AG09309 (cell line): ENCODE results near the gene TRPC4.

Experiments
- DNase-seq: peaks from one replicate; pipeline ENCODE4 v3.0.0-alpha.2; 2010; ENCODE audit warnings: low read depth
- H3K4me3 ChIP-seq: 2 replicates; pipeline ENCODE4 v1.5.1; 2011; ENCODE audit warnings: mild to moderate bottlenecking, low read depth, low read length, moderate library complexity; ENCODE audit not compliant: control insufficient read depth
- TF ChIP-seq, protein P1 (sequence below): IDR thresholded peaks from 2 replicates; pipeline ENCODE4 v1.5.1; 2011; ENCODE audit warnings: mild to moderate bottlenecking, low read depth, low read length, inconsistent platforms; ENCODE audit not compliant: insufficient read depth, control insufficient read depth; ENCODE audit errors: missing control alignments

TRPC4 gene

GRCh38 chr13:37752146-37752545 is 117.4 kb downstream of the TRPC4 start:
- H3K4me3 ChIP-seq: no peak overlapping the region
- TF ChIP-seq, protein P1, sequence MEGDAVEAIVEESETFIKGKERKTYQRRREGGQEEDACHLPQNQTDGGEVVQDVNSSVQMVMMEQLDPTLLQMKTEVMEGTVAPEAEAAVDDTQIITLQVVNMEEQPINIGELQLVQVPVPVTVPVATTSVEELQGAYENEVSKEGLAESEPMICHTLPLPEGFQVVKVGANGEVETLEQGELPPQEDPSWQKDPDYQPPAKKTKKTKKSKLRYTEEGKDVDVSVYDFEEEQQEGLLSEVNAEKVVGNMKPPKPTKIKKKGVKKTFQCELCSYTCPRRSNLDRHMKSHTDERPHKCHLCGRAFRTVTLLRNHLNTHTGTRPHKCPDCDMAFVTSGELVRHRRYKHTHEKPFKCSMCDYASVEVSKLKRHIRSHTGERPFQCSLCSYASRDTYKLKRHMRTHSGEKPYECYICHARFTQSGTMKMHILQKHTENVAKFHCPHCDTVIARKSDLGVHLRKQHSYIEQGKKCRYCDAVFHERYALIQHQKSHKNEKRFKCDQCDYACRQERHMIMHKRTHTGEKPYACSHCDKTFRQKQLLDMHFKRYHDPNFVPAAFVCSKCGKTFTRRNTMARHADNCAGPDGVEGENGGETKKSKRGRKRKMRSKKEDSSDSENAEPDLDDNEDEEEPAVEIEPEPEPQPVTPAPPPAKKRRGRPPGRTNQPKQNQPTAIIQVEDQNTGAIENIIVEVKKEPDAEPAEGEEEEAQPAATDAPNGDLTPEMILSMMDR: no peak

DNA sequence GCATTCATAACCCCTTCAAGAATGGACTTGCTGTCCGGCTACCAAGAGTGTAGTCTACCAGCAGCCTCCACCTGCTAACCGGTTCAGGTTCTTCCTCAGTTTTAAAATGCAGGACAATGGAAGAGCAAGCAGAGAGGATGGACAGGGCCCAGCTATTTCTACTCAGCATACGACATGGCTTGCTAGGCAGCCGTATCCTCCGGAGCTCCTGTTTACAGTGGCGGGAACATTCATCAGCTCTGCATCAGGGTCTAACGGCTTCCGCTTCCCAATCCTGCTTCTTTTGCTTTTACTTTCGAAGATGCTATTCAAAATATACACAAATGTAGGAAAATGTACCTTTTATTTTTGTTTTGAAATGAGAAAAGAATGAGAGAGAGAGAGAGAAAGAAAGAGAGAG is 118.5 kb downstream of the TRPC4 start:
- TF ChIP-seq, protein P1: no peak
- no peak for DNase-seq
- H3K4me3 ChIP-seq: no peak overlapping the region

More at GRCh38 chr13:37752146-37752545, 117.4 kb downstream of the TRPC4 start:
- no peak for DNase-seq

- DNase-seq: no peak
- TF ChIP-seq, protein P1: no peak
- H3K4me3 ChIP-seq: no peak overlapping the region
Observed at GRCh38 chr13:37748913-37749312, 120.7 kb downstream of the TRPC4 start.

DNA sequence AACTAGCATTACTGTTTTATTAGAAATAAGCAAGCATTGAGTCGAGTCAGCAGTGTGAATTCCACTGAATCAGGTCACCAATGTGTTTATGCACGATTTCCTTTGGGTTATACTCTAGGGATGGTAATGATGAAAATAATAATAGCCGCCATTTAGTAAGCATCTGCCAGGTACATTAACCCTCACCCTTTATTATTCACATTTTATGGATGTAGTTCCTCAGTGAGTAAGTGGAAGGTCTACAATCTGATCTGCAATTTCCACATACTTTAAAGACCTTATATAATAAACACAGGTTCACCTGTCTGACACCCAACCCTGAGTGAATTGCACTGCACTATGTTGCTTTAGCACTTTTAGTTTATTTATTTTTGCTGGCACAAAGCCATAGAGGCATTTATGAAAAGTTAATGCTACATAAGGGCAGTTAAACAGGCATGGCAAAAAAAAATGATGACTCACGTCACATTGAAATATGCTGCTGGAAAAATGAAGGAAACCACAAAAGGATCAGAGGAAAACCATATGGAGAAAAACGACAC is 122.4 kb downstream of the TRPC4 start:
- DNase-seq: peak; percentile 29
- TF ChIP-seq, protein P1: no peak
- no peak overlapping the region for H3K4me3 ChIP-seq

DNA sequence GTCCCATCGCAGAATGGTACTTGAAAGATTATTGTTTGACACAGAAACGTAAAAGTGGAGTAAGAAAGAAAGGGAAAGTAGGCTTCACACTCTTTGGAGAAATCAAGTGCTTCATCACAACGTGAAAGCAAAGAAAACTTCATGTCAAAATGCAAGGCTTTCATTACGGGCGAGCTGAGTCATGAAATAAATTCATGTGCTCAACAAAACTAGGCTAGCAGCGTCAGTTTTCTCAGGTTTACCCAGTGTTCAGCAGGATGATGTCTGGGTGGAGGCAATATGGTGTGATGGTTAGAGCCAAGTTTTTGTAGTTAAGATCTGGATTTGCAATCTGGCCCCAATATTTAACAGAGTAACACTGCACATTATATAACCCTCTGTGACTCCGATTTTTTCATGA is 128.0 kb downstream of the TRPC4 start:
- TF ChIP-seq, protein P1: no peak
- DNase-seq: no peak
- no peak overlapping the region for H3K4me3 ChIP-seq

- no peak overlapping the region for H3K4me3 ChIP-seq
- DNase-seq: no peak
- TF ChIP-seq, protein P1: no peak
Observed at GRCh38 chr13:37736045-37736444, 133.5 kb downstream of the TRPC4 start.

DNA sequence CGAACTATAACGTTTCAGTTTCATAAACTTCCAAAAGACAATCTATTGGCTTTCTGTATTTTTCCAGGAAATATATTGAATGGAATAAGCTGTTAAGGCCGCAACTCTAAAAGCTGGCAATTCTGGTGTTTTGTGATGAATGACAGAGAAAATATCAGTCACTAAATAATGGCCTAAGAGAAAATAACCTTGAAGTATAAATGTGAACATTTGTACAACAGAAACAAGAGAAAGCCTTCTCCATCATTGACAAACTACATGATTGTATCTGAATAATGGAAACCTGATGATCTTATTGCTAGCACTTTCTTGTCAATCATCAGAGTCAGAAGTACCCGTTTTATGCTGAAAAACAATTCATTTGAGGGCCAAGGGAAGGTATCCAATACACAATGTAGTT is 134.3 kb downstream of the TRPC4 start:
- H3K4me3 ChIP-seq: no peak overlapping the region
- TF ChIP-seq, protein P1: no peak
- no peak for DNase-seq
